Stimulated activated CD8-positive, alpha-beta memory T cell treated with anti-CD3 and anti-CD28 coated beads, Interleukin-12 subunit alpha, Interleukin-12 subunit beta, amount 100 ng/mL, for 1 hour (primary cell): Measurements from ENCODE around the gene SNUPN.
"Not testable (repeated sequence)": the region's sequence is repeated elsewhere in the genome, so short reads cannot be mapped to it uniquely, and the experiment has no call there.

Experiments used
- DNase-seq: peaks from one replicate; pipeline ENCODE4 v3.0.0-alpha.2; 2020; ENCODE audit warnings: low read depth

The SNUPN gene

GRCh38 chr15:75637245-75638009, 11.9 kb upstream of the SNUPN start:
- DNase-seq, result no peak

GRCh38 chr15:75636026-75636425, 10.5 kb upstream of the SNUPN start:
- no peak for DNase-seq

GRCh38 chr15:75633922-75634321, 8.4 kb upstream of the SNUPN start:
- DNase-seq, result not testable (repeated sequence)

- DNase-seq, result no peak
Measured at GRCh38 chr15:75631935-75632334, 6.4 kb upstream of the SNUPN start.

GRCh38 chr15:75622505-75622904, 3.0 kb downstream of the SNUPN start:
- no peak for DNase-seq

- DNase-seq, result no peak
Measured at GRCh38 chr15:75620841-75621391, 4.6 kb downstream of the SNUPN start.

- no peak for DNase-seq
Measured at GRCh38 chr15:75620058-75620820, 5.3 kb downstream of the SNUPN start.

- no peak for DNase-seq
Measured at GRCh38 chr15:75616766-75617165, 8.8 kb downstream of the SNUPN start.

- DNase-seq, result no peak
Measured at GRCh38 chr15:75606711-75607699, 18.5 kb downstream of the SNUPN start.

- DNase-seq, result no peak
Measured at GRCh38 chr15:75606026-75606425, 19.5 kb downstream of the SNUPN start.

GRCh38 chr15:75599401-75599800, 26.1 kb downstream of the SNUPN start:
- DNase-seq, result no peak

GRCh38 chr15:75598361-75598760, 27.2 kb downstream of the SNUPN start:
- DNase-seq, result no peak

- DNase-seq, result no peak
Measured at GRCh38 chr15:75597667-75598341, 27.7 kb downstream of the SNUPN start.

GRCh38 chr15:75596703-75597345, 28.7 kb downstream of the SNUPN start:
- DNase-seq, result no peak

- DNase-seq, result no peak
Measured at GRCh38 chr15:75594276-75594675, 31.2 kb downstream of the SNUPN start.

GRCh38 chr15:75591655-75592364, 33.7 kb downstream of the SNUPN start:
- DNase-seq, result no peak

- DNase-seq, result no peak
Measured at GRCh38 chr15:75590239-75590638, 35.3 kb downstream of the SNUPN start.

GRCh38 chr15:75589071-75589470, 36.5 kb downstream of the SNUPN start:
- DNase-seq, result no peak

GRCh38 chr15:75586422-75586821, 39.1 kb downstream of the SNUPN start:
- DNase-seq, result not testable (repeated sequence)

GRCh38 chr15:75584121-75584520, 41.4 kb downstream of the SNUPN start:
- DNase-seq, result no peak
